ENCODE results near the gene RC3H1.
"Not testable (repeated sequence)": the region's sequence is repeated elsewhere in the genome, so short reads cannot be mapped to it uniquely, and the experiment has no call there.

The RC3H1 gene

GRCh38 chr1:173997791-173998190 is 24.4 kb downstream of the RC3H1 start:
- no peaks in the 10 kb centered on the region for H3K27me3 ChIP-seq (ENCODE audit: control insufficient read depth, insufficient read depth, low read length)
- no peak overlapping the region for H3K4me2 ChIP-seq (ENCODE audit: low read length)
- no peak overlapping the region for H3K9ac ChIP-seq (ENCODE audit: low read depth, low read length)
- H3K4me1 ChIP-seq (ENCODE audit: control insufficient read depth, insufficient read depth, low read length) = peaks cover 14% of the 10 kb centered on the region
- peaks cover under 1% of the 10 kb centered on the region for H3K36me3 ChIP-seq (ENCODE audit: insufficient read depth, low read length)
- no peaks in the 10 kb centered on the region for H3K9me3 ChIP-seq (replicated peaks; ENCODE audit: low read length)
- H3K4me3 ChIP-seq (ENCODE audit: low read length) = no peak overlapping the region

- Histone ChIP-seq H3K9me3 (replicated peaks; ENCODE audit: low read length) (no peaks in the 10 kb centered on the region), H3K4me3 (ENCODE audit: low read length) (no peak overlapping the region), H3K36me3 (ENCODE audit: insufficient read depth, low read length) (peaks cover 8% of the 10 kb centered on the region), H3K27me3 (ENCODE audit: control insufficient read depth, insufficient read depth, low read length) (no peaks in the 10 kb centered on the region), H3K9ac (ENCODE audit: low read depth, low read length) (no peak overlapping the region), H3K4me2 (ENCODE audit: low read length) (no peak overlapping the region), H3K4me1 (ENCODE audit: control insufficient read depth, insufficient read depth, low read length) (peaks cover 9% of the 10 kb centered on the region)
These were observed 25.2 kb downstream of the RC3H1 start for GRCh38 chr1:173996995-173997394.

- Histone ChIP-seq H3K36me3 (ENCODE audit: insufficient read depth, low read length) (peaks cover 21% of the 10 kb centered on the region), H3K4me3 (ENCODE audit: low read length) (no peak overlapping the region), H3K4me1 (ENCODE audit: control insufficient read depth, insufficient read depth, low read length) (peaks cover 9% of the 10 kb centered on the region), H3K9me3 (replicated peaks; ENCODE audit: low read length) (no peaks in the 10 kb centered on the region), H3K9ac (ENCODE audit: low read depth, low read length) (no peak overlapping the region), H3K27me3 (ENCODE audit: control insufficient read depth, insufficient read depth, low read length) (no peaks in the 10 kb centered on the region), H3K4me2 (ENCODE audit: low read length) (no peak overlapping the region)
These were observed 26.7 kb downstream of the RC3H1 start for GRCh38 chr1:173995475-173995874.

GRCh38 chr1:173993948-173994347 is 28.2 kb downstream of the RC3H1 start:
- H3K9ac ChIP-seq (ENCODE audit: low read depth, low read length); H3K4me3 ChIP-seq (ENCODE audit: low read length); H3K27me3 ChIP-seq (ENCODE audit: control insufficient read depth, insufficient read depth, low read length); H3K4me2 ChIP-seq (ENCODE audit: low read length); H3K9me3 ChIP-seq (replicated peaks; ENCODE audit: low read length); H3K4me1 ChIP-seq (ENCODE audit: control insufficient read depth, insufficient read depth, low read length): not testable (repeated sequence)
- H3K36me3 ChIP-seq (ENCODE audit: insufficient read depth, low read length) = peaks cover 29% of the 10 kb centered on the region

GRCh38 chr1:173988068-173988467 is 34.1 kb downstream of the RC3H1 start:
- Histone ChIP-seq H3K36me3 (ENCODE audit: insufficient read depth, low read length) (peaks cover 67% of the 10 kb centered on the region), H3K4me1 (ENCODE audit: control insufficient read depth, insufficient read depth, low read length) (no peaks in the 10 kb centered on the region), H3K9me3 (replicated peaks; ENCODE audit: low read length) (no peaks in the 10 kb centered on the region)

GRCh38 chr1:173986951-173987350 is 35.2 kb downstream of the RC3H1 start:
- Histone ChIP-seq H3K36me3 (ENCODE audit: insufficient read depth, low read length) (peaks cover 63% of the 10 kb centered on the region), H3K4me3 (ENCODE audit: low read length) (no peak overlapping the region), H3K9ac (ENCODE audit: low read depth, low read length) (no peak overlapping the region), H3K9me3 (replicated peaks; ENCODE audit: low read length) (no peaks in the 10 kb centered on the region), H3K27me3 (ENCODE audit: control insufficient read depth, insufficient read depth, low read length) (no peaks in the 10 kb centered on the region), H3K4me1 (ENCODE audit: control insufficient read depth, insufficient read depth, low read length) (no peaks in the 10 kb centered on the region), H3K4me2 (ENCODE audit: low read length) (no peak overlapping the region)

More at GRCh38 chr1:173988068-173988467, 34.1 kb downstream of the RC3H1 start:
- Histone ChIP-seq H3K4me3 (ENCODE audit: low read length) (no peak overlapping the region), H3K4me2 (ENCODE audit: low read length) (no peak overlapping the region), H3K27me3 (ENCODE audit: control insufficient read depth, insufficient read depth, low read length) (no peaks in the 10 kb centered on the region), H3K9ac (ENCODE audit: low read depth, low read length) (no peak overlapping the region)

- Histone ChIP-seq H3K36me3 (ENCODE audit: insufficient read depth, low read length) (peaks cover 52% of the 10 kb centered on the region), H3K9me3 (replicated peaks; ENCODE audit: low read length) (no peaks in the 10 kb centered on the region), H3K4me2 (ENCODE audit: low read length) (no peak overlapping the region), H3K4me1 (ENCODE audit: control insufficient read depth, insufficient read depth, low read length) (no peaks in the 10 kb centered on the region), H3K27me3 (ENCODE audit: control insufficient read depth, insufficient read depth, low read length) (no peaks in the 10 kb centered on the region), H3K9ac (ENCODE audit: low read depth, low read length) (no peak overlapping the region), H3K4me3 (ENCODE audit: low read length) (no peak overlapping the region)
These were observed 51.9 kb downstream of the RC3H1 start for GRCh38 chr1:173970252-173970651.

- H3K4me3 ChIP-seq (ENCODE audit: low read length); H3K4me2 ChIP-seq (ENCODE audit: low read length); H3K4me1 ChIP-seq (ENCODE audit: control insufficient read depth, insufficient read depth, low read length); H3K9me3 ChIP-seq (replicated peaks; ENCODE audit: low read length); H3K9ac ChIP-seq (ENCODE audit: low read depth, low read length); H3K27me3 ChIP-seq (ENCODE audit: control insufficient read depth, insufficient read depth, low read length): not testable (repeated sequence)
- H3K36me3 ChIP-seq (ENCODE audit: insufficient read depth, low read length) = peaks cover 66% of the 10 kb centered on the region
These were observed 56.3 kb downstream of the RC3H1 start for GRCh38 chr1:173965896-173966295.

GRCh38 chr1:173963477-173963876 is 58.7 kb downstream of the RC3H1 start:
- no peak overlapping the region for H3K4me3 ChIP-seq (ENCODE audit: low read length)
- no peak overlapping the region for H3K9ac ChIP-seq (ENCODE audit: low read depth, low read length)
- H3K4me1 ChIP-seq (ENCODE audit: control insufficient read depth, insufficient read depth, low read length) = no peaks in the 10 kb centered on the region
- H3K36me3 ChIP-seq (ENCODE audit: insufficient read depth, low read length) = peaks cover 61% of the 10 kb centered on the region
- H3K27me3 ChIP-seq (ENCODE audit: control insufficient read depth, insufficient read depth, low read length) = no peaks in the 10 kb centered on the region
- H3K4me2 ChIP-seq (ENCODE audit: low read length) = no peak overlapping the region
- no peaks in the 10 kb centered on the region for H3K9me3 ChIP-seq (replicated peaks; ENCODE audit: low read length)

GRCh38 chr1:173960625-173961024 is 61.5 kb downstream of the RC3H1 start:
- H3K27me3 ChIP-seq (ENCODE audit: control insufficient read depth, insufficient read depth, low read length) = no peaks in the 10 kb centered on the region
- no peaks in the 10 kb centered on the region for H3K9me3 ChIP-seq (replicated peaks; ENCODE audit: low read length)
- H3K4me3 ChIP-seq (ENCODE audit: low read length) = no peak overlapping the region
- peaks cover 53% of the 10 kb centered on the region for H3K36me3 ChIP-seq (ENCODE audit: insufficient read depth, low read length)
- no peak overlapping the region for H3K4me2 ChIP-seq (ENCODE audit: low read length)
- no peaks in the 10 kb centered on the region for H3K4me1 ChIP-seq (ENCODE audit: control insufficient read depth, insufficient read depth, low read length)
- H3K9ac ChIP-seq (ENCODE audit: low read depth, low read length) = no peak overlapping the region

- Histone ChIP-seq H3K36me3 (ENCODE audit: insufficient read depth, low read length) (peaks cover 44% of the 10 kb centered on the region), H3K9ac (ENCODE audit: low read depth, low read length) (no peak overlapping the region), H3K4me3 (ENCODE audit: low read length) (no peak overlapping the region), H3K4me2 (ENCODE audit: low read length) (no peak overlapping the region), H3K4me1 (ENCODE audit: control insufficient read depth, insufficient read depth, low read length) (no peaks in the 10 kb centered on the region), H3K9me3 (replicated peaks; ENCODE audit: low read length) (no peaks in the 10 kb centered on the region), H3K27me3 (ENCODE audit: control insufficient read depth, insufficient read depth, low read length) (no peaks in the 10 kb centered on the region)
These were observed 68.0 kb downstream of the RC3H1 start for GRCh38 chr1:173954179-173954578.

- H3K9ac ChIP-seq (ENCODE audit: low read depth, low read length) = no peak overlapping the region
- H3K4me1 ChIP-seq (ENCODE audit: control insufficient read depth, insufficient read depth, low read length) = no peaks in the 10 kb centered on the region
- H3K9me3 ChIP-seq (replicated peaks; ENCODE audit: low read length) = no peaks in the 10 kb centered on the region
- no peak overlapping the region for H3K4me3 ChIP-seq (ENCODE audit: low read length)
- no peaks in the 10 kb centered on the region for H3K27me3 ChIP-seq (ENCODE audit: control insufficient read depth, insufficient read depth, low read length)
- H3K36me3 ChIP-seq (ENCODE audit: insufficient read depth, low read length) = peaks cover 65% of the 10 kb centered on the region
- no peak overlapping the region for H3K4me2 ChIP-seq (ENCODE audit: low read length)
These were observed 73.6 kb downstream of the RC3H1 start for GRCh38 chr1:173948594-173948993.

Data from skeletal muscle satellite cell (primary cell).